Ovary (tissue), 3 donors: Measurements from ENCODE around the gene HOXB9.

ENCODE experiments used
- EP300 ChIP-seq: sonication (generic); formaldehyde crosslinking; IDR thresholded peaks from one replicate; pipeline ENCODE4 v1.6.1; 2017; ENCODE audit warnings: antibody characterized with exemption
- POLR2A ChIP-seq: fragments of 450-650 bp; IDR thresholded peaks from one replicate; pipeline ENCODE4 v1.6.1; 2017; ENCODE audit warnings: antibody characterized with exemption, mild to moderate bottlenecking, moderate library complexity
- TF ChIP-seq, protein P1 (sequence below), 3 donors: fragments of 450-650 bp in 2 of 3; fragments of 200-600 bp in 1 of 3; IDR thresholded peaks; one replicate each; pipeline versions ENCODE4 v1.5.1 to v1.8.0; 2016 to 2022; ENCODE audit warnings: antibody characterized with exemption in 3 of 3, mild to moderate bottlenecking in 1 of 3
- donor health status: DM: no; HTN: no; CAD: no.

DNA sequence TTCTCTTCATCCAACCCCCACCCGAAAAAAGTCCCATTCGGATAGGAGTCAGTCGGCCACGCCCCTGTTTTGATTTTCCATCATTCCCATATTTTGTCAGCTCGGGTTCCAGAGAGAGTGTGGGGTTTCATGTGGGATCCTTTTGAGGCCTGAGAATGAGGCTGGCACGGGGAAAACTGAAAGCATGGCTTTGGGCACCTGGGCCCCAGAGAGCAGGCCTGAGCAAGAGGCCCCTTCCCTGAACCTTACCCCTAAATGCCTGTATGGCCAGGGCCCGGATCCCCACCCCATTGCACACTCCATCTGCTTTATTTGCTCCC, 43.4 kb downstream of the HOXB9 start:
- TF ChIP-seq, protein P1, sequence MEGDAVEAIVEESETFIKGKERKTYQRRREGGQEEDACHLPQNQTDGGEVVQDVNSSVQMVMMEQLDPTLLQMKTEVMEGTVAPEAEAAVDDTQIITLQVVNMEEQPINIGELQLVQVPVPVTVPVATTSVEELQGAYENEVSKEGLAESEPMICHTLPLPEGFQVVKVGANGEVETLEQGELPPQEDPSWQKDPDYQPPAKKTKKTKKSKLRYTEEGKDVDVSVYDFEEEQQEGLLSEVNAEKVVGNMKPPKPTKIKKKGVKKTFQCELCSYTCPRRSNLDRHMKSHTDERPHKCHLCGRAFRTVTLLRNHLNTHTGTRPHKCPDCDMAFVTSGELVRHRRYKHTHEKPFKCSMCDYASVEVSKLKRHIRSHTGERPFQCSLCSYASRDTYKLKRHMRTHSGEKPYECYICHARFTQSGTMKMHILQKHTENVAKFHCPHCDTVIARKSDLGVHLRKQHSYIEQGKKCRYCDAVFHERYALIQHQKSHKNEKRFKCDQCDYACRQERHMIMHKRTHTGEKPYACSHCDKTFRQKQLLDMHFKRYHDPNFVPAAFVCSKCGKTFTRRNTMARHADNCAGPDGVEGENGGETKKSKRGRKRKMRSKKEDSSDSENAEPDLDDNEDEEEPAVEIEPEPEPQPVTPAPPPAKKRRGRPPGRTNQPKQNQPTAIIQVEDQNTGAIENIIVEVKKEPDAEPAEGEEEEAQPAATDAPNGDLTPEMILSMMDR (IDR thresholded peaks at IDR 0.05): no peak
- no peak for TF ChIP-seq POLR2A
- no peak for TF ChIP-seq EP300
